Panc1 (cell line): ENCODE results near the gene HOXA13.

ENCODE experiments used
- POLR2AphosphoS5 ChIP-seq: IDR thresholded peaks from 2 replicates; pipeline ENCODE4 v1.6.1; 2012; ENCODE audit warnings: mild to moderate bottlenecking, low read depth, low read length, moderate library complexity
- SIN3A ChIP-seq: IDR thresholded peaks from 2 replicates; pipeline ENCODE4 v1.6.1; 2012; ENCODE audit warnings: low read depth, mild to moderate bottlenecking, low read length, moderate library complexity, borderline replicate concordance; ENCODE audit not compliant: insufficient read depth
- TF ChIP-seq, protein P1 (sequence below): fragments of 450-650 bp; IDR thresholded peaks from 2 replicates; pipeline ENCODE4 v1.5.1; 2017; ENCODE audit warnings: mild to moderate bottlenecking
- TF ChIP-seq, protein P2 (sequence below), 2 experiments: IDR thresholded peaks; 2 replicates each; pipeline ENCODE4 v1.6.1; 2011 to 2012; ENCODE audit warnings: low read depth in 2 of 2, control low read depth in 1 of 2, low read length in 1 of 2, mild to moderate bottlenecking in 1 of 2, moderate library complexity in 1 of 2; ENCODE audit not compliant: insufficient read depth in 1 of 2

DNA sequence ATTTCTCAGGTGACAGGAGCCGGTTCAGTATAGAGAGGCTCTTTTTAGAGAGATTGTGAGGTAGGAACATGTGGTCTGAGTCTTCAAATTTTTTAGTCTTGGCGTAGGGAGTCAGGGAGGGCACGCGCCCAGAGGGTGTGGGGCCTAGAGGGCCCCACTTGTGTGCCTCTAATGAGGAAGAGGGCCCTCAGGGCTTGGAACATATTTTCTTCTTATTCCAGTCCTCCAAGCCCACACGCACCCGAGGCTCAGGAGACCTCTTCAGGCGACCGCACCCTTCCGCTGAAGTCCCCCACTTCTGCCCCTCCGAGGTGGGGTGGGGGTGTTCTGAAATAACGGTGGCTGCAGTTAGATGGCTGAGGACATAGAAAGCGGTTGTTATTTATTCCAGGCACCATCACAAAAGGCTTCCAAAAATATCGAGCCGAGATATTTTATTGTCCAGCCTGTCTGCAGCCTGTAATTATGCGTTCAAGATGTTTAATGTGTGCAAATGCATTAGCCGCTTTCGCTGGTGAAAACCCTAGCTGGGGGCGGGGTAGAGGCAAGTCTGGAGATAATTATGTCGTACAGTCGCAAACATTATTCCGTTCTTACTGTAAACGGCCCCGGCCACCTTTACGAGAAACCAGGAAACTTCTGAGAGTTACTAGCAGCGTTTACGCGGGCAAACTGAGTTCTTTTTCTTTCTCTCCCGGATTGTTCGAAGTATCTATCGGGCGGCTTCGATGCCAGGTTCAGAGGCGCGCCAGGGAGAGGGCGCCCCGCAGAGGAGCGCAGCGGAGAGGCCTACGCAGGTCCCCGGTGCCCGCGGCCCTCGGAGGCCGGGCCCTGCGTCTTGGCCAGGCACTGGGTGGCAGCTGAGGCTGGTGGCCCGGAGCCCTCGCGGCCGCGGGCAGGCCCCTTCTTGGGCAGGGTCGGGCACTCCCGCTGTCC lies 12.9 kb upstream of the HOXA13 start:
- no peak for TF ChIP-seq POLR2AphosphoS5
- TF ChIP-seq, protein P1, sequence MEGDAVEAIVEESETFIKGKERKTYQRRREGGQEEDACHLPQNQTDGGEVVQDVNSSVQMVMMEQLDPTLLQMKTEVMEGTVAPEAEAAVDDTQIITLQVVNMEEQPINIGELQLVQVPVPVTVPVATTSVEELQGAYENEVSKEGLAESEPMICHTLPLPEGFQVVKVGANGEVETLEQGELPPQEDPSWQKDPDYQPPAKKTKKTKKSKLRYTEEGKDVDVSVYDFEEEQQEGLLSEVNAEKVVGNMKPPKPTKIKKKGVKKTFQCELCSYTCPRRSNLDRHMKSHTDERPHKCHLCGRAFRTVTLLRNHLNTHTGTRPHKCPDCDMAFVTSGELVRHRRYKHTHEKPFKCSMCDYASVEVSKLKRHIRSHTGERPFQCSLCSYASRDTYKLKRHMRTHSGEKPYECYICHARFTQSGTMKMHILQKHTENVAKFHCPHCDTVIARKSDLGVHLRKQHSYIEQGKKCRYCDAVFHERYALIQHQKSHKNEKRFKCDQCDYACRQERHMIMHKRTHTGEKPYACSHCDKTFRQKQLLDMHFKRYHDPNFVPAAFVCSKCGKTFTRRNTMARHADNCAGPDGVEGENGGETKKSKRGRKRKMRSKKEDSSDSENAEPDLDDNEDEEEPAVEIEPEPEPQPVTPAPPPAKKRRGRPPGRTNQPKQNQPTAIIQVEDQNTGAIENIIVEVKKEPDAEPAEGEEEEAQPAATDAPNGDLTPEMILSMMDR: no peak
- no peak for TF ChIP-seq SIN3A
- TF ChIP-seq, protein P2, sequence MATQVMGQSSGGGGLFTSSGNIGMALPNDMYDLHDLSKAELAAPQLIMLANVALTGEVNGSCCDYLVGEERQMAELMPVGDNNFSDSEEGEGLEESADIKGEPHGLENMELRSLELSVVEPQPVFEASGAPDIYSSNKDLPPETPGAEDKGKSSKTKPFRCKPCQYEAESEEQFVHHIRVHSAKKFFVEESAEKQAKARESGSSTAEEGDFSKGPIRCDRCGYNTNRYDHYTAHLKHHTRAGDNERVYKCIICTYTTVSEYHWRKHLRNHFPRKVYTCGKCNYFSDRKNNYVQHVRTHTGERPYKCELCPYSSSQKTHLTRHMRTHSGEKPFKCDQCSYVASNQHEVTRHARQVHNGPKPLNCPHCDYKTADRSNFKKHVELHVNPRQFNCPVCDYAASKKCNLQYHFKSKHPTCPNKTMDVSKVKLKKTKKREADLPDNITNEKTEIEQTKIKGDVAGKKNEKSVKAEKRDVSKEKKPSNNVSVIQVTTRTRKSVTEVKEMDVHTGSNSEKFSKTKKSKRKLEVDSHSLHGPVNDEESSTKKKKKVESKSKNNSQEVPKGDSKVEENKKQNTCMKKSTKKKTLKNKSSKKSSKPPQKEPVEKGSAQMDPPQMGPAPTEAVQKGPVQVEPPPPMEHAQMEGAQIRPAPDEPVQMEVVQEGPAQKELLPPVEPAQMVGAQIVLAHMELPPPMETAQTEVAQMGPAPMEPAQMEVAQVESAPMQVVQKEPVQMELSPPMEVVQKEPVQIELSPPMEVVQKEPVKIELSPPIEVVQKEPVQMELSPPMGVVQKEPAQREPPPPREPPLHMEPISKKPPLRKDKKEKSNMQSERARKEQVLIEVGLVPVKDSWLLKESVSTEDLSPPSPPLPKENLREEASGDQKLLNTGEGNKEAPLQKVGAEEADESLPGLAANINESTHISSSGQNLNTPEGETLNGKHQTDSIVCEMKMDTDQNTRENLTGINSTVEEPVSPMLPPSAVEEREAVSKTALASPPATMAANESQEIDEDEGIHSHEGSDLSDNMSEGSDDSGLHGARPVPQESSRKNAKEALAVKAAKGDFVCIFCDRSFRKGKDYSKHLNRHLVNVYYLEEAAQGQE (IDR thresholded peaks at IDR 0.05; ENCODE audit: insufficient read depth in 1 of 2, low read depth in 2 of 2, low read length in 1 of 2): no peak
